Cerebellar cortex (tissue), 1 donor: Measurements from ENCODE around the gene TOP1.
A peak's percentile ranks its signal among the peaks of the same experiment; 100 is the strongest.

Experiments
- DNase-seq: peaks from one replicate; pipeline ENCODE4 v3.0.0-alpha.2; 2015; ENCODE audit warnings: low spot score

Gene TOP1

DNA sequence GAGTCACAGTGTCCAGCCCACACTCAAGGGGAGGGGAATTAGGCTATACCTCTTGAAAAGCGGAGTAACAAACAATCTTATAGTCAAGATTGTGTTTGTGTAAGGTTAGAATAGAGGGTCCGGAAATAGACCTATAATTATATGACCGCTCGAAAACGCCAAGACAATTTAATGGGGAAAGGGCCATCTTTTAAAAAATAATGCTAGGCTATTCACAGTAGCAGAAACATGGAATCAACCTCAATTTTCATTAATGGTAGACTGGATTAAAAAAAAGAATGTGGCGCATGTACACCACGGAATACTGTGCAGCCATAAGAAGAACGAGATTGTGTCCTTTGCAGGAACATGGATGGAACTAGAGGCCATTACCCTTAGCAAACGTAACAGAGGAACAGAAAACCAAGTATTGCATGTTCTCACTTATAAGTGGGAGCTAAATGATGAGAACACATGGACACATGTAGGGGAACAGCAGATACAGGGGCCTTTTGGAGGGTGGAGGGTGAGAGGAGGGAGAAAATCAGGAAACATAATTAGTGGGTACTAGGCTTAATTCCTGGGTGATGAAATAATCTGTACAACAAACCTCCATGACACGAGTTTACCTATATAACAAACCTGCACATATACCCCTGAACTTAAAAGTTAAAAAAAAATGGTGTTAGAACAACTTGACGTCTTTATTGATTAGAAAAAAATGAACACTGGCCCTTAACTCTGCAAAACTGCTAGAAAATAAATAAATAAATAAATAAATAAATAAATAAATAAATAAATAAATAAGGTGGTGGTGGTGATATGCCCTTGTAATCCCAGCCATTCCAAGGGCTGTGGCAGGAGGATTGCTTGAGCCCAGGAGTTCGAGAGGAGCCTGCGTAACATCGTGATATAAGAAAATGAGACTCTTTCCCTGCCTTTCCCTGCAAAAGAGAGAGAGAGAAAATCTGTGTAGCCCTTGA lies 30.3 kb downstream of the TOP1 start:
- DNase-seq = no peak

GRCh38 chr20:41061155-41061554 lies 32.5 kb downstream of the TOP1 start:
- no peak for DNase-seq

DNA sequence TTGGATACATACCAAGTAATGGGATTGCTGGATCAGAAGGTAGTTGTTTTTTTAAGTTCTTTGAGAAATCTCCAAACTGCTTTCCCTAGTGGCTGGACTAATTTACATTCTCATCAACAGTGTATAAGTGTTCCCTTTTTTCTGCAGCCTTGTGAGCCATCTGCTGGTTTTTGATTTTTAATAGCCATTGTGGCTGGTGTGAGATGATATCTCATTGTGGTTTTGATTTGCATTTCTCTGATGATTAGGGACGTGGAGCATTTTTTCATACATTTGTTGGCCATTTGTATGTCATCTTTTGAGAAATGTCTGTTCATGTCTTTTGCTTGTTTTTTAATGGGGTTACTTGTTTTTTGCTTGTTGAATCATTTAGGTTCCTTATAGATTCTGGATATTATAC lies 34.8 kb downstream of the TOP1 start:
- no peak for DNase-seq

- DNase-seq = no peak
These were observed 35.8 kb downstream of the TOP1 start for GRCh38 chr20:41064377-41064776.

- no peak for DNase-seq
These were observed 37.1 kb downstream of the TOP1 start for GRCh38 chr20:41065716-41066115.

GRCh38 chr20:41068806-41069205 lies 40.2 kb downstream of the TOP1 start:
- no peak for DNase-seq

- peak; percentile 80 for DNase-seq
These were observed 43.7 kb downstream of the TOP1 start for GRCh38 chr20:41072190-41072863.

- no peak for DNase-seq
These were observed 44.3 kb downstream of the TOP1 start for GRCh38 chr20:41072915-41073314.

DNA sequence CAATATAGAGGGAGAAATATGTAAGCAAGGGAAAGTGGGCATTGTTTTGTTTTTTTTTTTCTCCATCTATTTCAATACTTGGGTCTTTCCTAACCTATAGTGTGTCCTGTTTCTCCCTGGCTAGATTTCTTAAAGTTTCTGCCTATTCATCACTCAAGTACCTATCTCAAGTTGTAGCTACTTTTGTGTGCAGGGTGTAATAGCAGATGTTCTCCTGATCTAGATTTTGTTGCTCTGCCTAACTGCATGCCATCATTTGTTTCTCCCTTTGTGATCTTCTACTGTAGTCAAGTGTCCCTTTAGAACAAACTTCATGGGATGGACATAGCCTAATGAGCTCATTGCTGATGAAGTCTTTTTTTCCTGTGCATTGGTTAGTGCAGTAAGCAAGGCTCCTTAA lies 45.8 kb downstream of the TOP1 start:
- DNase-seq = no peak

- no peak for DNase-seq
These were observed 48.2 kb downstream of the TOP1 start for GRCh38 chr20:41076776-41077175.

DNA sequence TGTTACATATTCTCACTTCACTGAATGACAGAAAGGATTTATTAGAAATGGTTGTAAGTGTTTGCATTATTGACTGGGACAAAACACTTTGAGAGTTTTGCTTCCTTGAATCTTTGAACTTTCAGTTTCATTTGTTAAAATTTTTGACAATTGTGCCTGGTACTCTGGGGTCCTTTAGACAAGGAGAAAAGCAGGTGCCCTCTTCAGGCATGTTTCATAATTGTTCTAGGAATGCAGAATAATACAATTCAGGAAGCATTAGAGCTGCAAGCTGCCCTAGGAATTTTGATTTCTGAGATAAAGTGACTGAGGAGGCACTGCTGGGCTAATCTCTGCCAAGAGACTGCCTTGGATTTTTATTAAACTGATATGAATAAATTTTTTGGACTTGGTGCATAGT lies 49.7 kb downstream of the TOP1 start:
- DNase-seq = no peak

GRCh38 chr20:41079066-41079465 lies 50.4 kb downstream of the TOP1 start:
- DNase-seq = no peak

GRCh38 chr20:41080866-41081265 lies 52.2 kb downstream of the TOP1 start:
- DNase-seq = no peak

- DNase-seq = no peak
These were observed 52.7 kb downstream of the TOP1 start for GRCh38 chr20:41081276-41081814.

GRCh38 chr20:41082306-41082705 lies 53.7 kb downstream of the TOP1 start:
- DNase-seq = no peak

- no peak for DNase-seq
These were observed 57.0 kb downstream of the TOP1 start for GRCh38 chr20:41085606-41086005.

GRCh38 chr20:41086402-41087324 lies 58.0 kb downstream of the TOP1 start:
- no peak for DNase-seq

- no peak for DNase-seq
These were observed 58.7 kb downstream of the TOP1 start for GRCh38 chr20:41087325-41087685.

GRCh38 chr20:41087777-41088176 lies 59.2 kb downstream of the TOP1 start:
- DNase-seq = no peak

GRCh38 chr20:41089555-41089954 lies 60.9 kb downstream of the TOP1 start:
- DNase-seq = no peak

- no peak for DNase-seq
These were observed 63.3 kb downstream of the TOP1 start for GRCh38 chr20:41091927-41092326.
